HEK293T (cell line): ENCODE results near the gene RTP2.

Experiments
- ARNT ChIP-seq: fragments of 450-650 bp; IDR thresholded peaks from 2 replicates; pipeline ENCODE4 v1.6.1; 2017; ENCODE audit warnings: mild to moderate bottlenecking
- BHLHE40 ChIP-seq: fragments of 450-650 bp; IDR thresholded peaks from 2 replicates; pipeline ENCODE4 v1.6.1; 2016; ENCODE audit warnings: mild to moderate bottlenecking, moderate library complexity, borderline replicate concordance
- CTBP1 ChIP-seq: fragments of 450-650 bp; IDR thresholded peaks from 2 replicates; pipeline ENCODE4 v1.6.1; 2016; ENCODE audit warnings: borderline replicate concordance
- ELF4 ChIP-seq: fragments of 450-650 bp; IDR thresholded peaks from 2 replicates; pipeline ENCODE4 v1.6.1; 2017; ENCODE audit warnings: antibody characterized with exemption
- FOXA1 ChIP-seq: fragments of 450-650 bp; IDR thresholded peaks from 2 replicates; pipeline ENCODE4 v1.6.1; 2016; ENCODE audit warnings: mild to moderate bottlenecking
- FOXK2 ChIP-seq: fragments of 450-650 bp; IDR thresholded peaks from 2 replicates; pipeline ENCODE4 v1.6.1; 2016; ENCODE audit warnings: mild to moderate bottlenecking
- HDGF ChIP-seq: fragments of 450-650 bp; IDR thresholded peaks from 2 replicates; pipeline ENCODE4 v1.6.1; 2017; ENCODE audit warnings: antibody characterized with exemption, borderline replicate concordance
- L3MBTL2 ChIP-seq: fragments of 450-650 bp; conservative IDR thresholded peaks from 2 replicates; pipeline ENCODE4 v1.6.1; 2016; ENCODE audit warnings: mild to moderate bottlenecking
- LEF1 ChIP-seq: fragments of 450-650 bp; IDR thresholded peaks from 2 replicates; pipeline ENCODE4 v1.6.1; 2017; ENCODE audit warnings: mild to moderate bottlenecking, borderline replicate concordance
- NFRKB ChIP-seq: fragments of 450-650 bp; IDR thresholded peaks from 2 replicates; pipeline ENCODE4 v1.6.1; 2016; ENCODE audit warnings: mild to moderate bottlenecking, moderate library complexity
- PKNOX1 ChIP-seq: fragments of 450-650 bp; IDR thresholded peaks from 2 replicates; pipeline ENCODE4 v1.6.1; 2016
- SP1 ChIP-seq: fragments of 450-650 bp; IDR thresholded peaks from 2 replicates; pipeline ENCODE4 v1.6.1; 2017
- SUZ12 ChIP-seq: fragments of 450-650 bp; IDR thresholded peaks from 2 replicates; pipeline ENCODE4 v1.6.1; 2016; ENCODE audit warnings: mild to moderate bottlenecking
- ZNF384 ChIP-seq: fragments of 450-650 bp; IDR thresholded peaks from 2 replicates; pipeline ENCODE4 v1.6.1; 2016

- TF ChIP-seq LEF1 (no peak), NFRKB (no peak), ZNF384 (no peak), FOXK2 (no peak), L3MBTL2 (no peak), FOXA1 (no peak), SP1 (no peak), ELF4 (no peak), BHLHE40 (no peak), ARNT (no peak), CTBP1 (no peak), PKNOX1 (no peak), HDGF (no peak), SUZ12 (no peak)
Measured at GRCh38 chr3:187706971-187707370, 4.6 kb upstream of the RTP2 start.
